PFSK-1 (cell line): Measurements from ENCODE around the gene BAG1.

Experiments used
- FOXP2 ChIP-seq: optimal IDR thresholded peaks from 2 replicates; pipeline ENCODE3; 2011; ENCODE audit warnings: borderline replicate concordance, control low read depth, inconsistent platforms; ENCODE audit not compliant: insufficient read depth; ENCODE audit errors: extremely low read length, extremely low read depth
- POLR2AphosphoS5 ChIP-seq: IDR thresholded peaks from 2 replicates; pipeline ENCODE4 v1.6.1; 2012; ENCODE audit warnings: low read depth, mild to moderate bottlenecking, control low read depth, low read length, moderate library complexity
- REST ChIP-seq, 2 experiments: IDR thresholded peaks; 2 replicates each; pipeline versions ENCODE4 v1.6.1 to v1.8.0; 2011 to 2012; ENCODE audit warnings: low read depth in 2 of 2, low read length in 2 of 2, control low read depth in 1 of 2, inconsistent platforms in 1 of 2, mild to moderate bottlenecking in 1 of 2, moderate library complexity in 1 of 2; ENCODE audit not compliant: insufficient read depth in 1 of 2
- SIN3A ChIP-seq: IDR thresholded peaks from 2 replicates; pipeline ENCODE4 v1.6.1; 2012; ENCODE audit warnings: mild to moderate bottlenecking, low read length, moderate library complexity, borderline replicate concordance; ENCODE audit not compliant: insufficient read depth
- TAF1 ChIP-seq: IDR thresholded peaks from 2 replicates; pipeline ENCODE4 v1.6.1; 2012; ENCODE audit warnings: low read length, control low read depth, borderline replicate concordance; ENCODE audit not compliant: insufficient read depth

BAG1 gene

GRCh38 chr9:33239921-33240320 is 24.6 kb downstream of the BAG1 start, which contains the start of gene SPINK4:
SPINK4 (plus strand) TSS chr9:33240167; CDS start chr9:33240209, 42 bp downstream.
- no peak for TF ChIP-seq TAF1
- no peak for TF ChIP-seq POLR2AphosphoS5
- TF ChIP-seq SIN3A = no peak
- no peak for TF ChIP-seq FOXP2
- TF ChIP-seq REST (IDR thresholded peaks at IDR 0.05; ENCODE audit: insufficient read depth in 1 of 2, low read depth in 2 of 2, low read length in 2 of 2) = no peak

- TF ChIP-seq REST (IDR thresholded peaks at IDR 0.05; ENCODE audit: insufficient read depth in 1 of 2, low read depth in 2 of 2, low read length in 2 of 2) = no peak
Observed at GRCh38 chr9:33236571-33236970, 27.9 kb downstream of the BAG1 start.

- TF ChIP-seq SIN3A = no peak
- no peak for TF ChIP-seq FOXP2
- no peak for TF ChIP-seq REST (IDR thresholded peaks at IDR 0.05; ENCODE audit: insufficient read depth in 1 of 2, low read depth in 2 of 2, low read length in 2 of 2)
- TF ChIP-seq POLR2AphosphoS5 = no peak
Observed at GRCh38 chr9:33234511-33235467, 29.7 kb downstream of the BAG1 start.

- TF ChIP-seq TAF1 (no peak), REST (IDR thresholded peaks at IDR 0.05; ENCODE audit: insufficient read depth in 1 of 2, low read depth in 2 of 2, low read length in 2 of 2) (no peak), POLR2AphosphoS5 (no peak), FOXP2 (no peak), SIN3A (no peak)
Observed at GRCh38 chr9:33233626-33234342, 30.7 kb downstream of the BAG1 start.
